Hematopoietic multipotent progenitor cell treated with erythropoietin and hydrocortisone succinate and interleukin-3 and kit ligand, for 15 days (in vitro differentiated cells): ENCODE results near the gene PTPRM.

ENCODE experiments used
- DNase-seq: peaks from one replicate; pipeline ENCODE4 v3.0.0-alpha.2; 2015; ENCODE audit warnings: low spot score

The PTPRM gene

DNA sequence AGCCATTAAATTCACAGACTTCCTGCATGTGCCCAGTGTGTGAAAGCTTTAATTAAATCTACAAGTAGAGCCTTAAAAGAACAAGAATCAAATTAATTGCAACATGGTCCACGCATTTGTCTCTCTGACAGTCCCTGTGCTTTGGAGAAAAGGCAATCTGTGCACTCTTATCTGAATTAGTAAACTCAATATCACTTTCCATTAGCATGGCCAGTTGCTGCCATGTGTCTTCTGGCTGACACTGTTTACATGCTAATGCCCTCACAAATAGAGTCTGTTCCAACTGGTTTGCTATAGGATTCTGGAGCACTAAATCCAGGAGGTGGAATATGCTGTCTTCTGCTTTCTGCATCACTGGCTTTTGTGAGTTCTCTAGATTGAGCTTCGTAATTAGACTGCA is 607.7 kb downstream of the PTPRM start:
- DNase-seq, result no peak

DNA sequence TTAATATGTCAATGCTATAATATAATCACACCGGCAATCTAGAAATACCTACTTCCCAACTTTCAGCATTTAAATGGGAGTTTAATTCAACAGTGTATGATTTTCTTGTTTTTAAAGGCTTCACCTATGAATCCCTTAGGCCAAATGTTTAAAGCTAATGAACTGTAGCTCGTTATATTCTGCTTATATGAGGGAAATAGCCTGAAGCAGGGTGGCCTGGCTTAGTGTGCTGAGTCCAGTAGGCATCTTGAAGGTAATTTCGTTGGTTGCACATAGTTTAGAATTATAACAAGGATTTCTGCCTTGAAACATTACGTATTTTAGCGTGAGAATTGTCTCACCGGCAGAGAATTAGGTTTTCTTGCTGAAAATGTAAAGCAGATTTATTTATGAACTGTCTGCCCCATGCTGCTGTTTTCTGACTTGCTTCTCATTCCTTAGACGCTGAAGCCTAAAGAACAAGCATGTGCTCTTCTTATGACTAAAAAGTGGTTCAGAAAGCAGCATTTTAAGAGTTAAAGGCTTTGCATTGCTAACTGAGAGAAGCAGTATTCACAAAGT is 608.5 kb downstream of the PTPRM start:
- DNase-seq, result no peak

DNA sequence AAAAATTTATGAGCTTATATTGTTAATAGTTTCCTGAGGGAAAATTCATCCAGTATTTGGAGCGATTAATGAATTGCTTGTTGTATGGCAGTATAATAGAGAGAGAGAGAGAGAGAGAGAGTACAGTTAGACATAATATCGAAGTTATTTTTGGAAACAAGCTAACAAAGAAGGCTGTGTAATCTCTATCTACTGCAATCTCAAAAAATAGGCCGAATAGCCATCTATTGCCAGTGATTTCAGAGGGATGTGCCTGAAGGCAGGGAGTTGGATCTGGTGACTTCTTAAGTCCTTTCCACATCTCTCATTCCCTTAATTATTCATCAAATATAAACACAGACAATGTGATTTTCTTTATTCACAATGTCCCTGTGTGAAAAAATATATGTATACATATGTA is 609.0 kb downstream of the PTPRM start:
- DNase-seq, result no peak

DNA sequence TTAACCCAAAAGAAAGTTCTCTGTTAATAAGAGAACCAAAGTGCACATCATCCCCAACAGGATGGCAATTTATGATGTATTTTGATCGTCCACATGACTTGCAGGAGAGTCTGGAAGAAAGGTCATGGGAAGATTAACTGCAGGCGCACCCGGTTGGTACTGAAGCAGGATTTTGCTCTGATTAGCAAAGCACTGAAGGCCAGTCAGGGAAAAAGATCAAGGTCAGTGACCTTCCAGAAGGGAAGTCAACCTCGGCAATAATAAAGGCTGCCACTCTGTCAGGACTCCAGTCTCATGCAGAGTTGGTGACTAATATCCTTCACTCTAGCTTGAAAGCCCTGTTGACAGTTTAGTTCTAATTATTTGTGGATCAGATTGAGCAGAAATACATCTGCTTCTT is 609.4 kb downstream of the PTPRM start:
- no peak for DNase-seq

DNA sequence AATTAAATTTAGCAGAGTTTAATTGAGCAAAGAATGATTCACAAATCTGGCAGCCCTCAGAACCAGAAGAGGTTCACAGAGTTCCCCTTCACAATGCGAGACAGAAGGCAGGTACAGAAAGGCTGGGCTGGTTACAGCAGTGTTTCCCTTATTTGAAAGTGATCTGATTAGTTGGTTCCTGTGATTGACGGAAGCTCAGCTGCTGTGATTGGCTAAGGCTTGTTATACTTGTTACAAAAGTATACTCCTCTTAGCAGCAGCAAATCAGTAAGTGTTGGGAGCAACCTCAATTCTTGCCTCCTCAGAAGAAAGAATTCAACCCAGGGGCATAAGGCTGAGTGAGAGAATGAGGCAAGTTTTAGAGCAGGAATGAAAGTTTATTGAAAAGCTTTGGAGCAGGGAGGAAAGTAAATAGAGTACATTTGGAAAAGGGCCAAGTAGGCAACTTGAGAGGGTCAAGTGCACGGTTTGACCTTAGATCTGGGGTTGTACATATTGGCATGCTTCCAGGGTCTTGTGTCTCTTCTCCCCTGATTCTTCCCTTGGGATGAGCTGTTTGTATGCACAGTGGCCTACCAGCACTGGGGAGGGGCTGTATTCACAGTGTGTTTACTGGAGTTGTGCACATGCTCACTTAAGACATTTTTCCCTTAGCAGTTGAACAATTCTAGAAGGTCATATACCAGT is 610.4 kb downstream of the PTPRM start:
- no peak for DNase-seq

DNA sequence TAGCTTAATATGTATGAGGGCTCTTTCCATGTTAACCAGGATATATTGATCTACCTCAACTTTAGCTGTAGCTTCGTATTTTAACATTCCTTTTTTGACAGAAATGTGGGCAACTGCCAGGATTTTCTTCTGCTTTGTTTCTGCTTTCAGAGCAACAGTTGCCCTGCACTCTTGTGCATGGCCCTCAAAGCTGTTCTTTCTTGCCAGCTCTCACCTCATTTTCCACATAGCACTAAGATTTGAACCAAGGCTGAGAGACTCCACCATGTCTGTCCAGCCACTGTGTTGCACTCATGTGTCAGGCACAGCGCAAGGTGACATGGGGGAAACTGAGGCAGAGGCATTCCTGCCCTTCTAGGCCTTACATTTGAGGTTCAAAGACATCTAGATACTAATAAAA is 619.3 kb downstream of the PTPRM start:
- no peak for DNase-seq

DNA sequence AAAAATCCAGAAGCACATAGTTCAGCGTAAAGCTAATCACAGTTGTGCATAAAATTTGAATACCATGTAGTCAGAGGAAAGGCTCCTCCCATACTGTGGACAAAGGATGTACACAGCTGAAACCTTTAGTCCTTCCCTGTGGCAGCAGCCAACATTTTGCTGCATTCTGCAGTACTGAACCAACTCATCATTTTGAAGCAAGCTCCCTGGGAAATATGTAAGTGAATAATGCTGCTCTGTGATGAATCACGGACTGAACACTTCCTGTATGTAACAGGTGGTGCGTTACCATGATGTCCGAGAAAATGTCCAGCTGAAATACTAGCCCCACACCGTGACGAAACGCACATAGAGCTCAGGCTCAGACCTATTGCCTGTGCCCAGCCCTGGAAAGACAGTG is 621.1 kb downstream of the PTPRM start:
- DNase-seq, result no peak

DNA sequence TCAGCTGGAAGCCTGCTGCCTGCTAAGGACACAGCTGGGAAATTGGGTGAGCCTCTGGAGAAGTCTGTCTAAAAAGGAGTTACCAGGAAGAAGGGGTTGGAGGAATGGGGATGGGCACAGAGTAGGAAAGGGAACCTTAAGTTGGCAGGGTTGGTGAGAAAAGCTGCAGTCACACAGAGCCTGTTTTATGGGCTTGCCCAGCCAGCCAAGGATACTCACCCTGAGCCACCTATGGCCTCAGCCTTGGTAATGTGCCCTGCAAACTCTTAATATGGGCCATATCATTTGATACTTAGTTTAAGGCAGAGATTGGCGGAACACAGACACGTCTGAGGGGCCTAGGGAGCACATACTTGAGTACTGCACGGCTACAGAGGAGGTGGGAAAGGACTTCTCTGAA is 623.9 kb downstream of the PTPRM start:
- DNase-seq, result no peak

DNA sequence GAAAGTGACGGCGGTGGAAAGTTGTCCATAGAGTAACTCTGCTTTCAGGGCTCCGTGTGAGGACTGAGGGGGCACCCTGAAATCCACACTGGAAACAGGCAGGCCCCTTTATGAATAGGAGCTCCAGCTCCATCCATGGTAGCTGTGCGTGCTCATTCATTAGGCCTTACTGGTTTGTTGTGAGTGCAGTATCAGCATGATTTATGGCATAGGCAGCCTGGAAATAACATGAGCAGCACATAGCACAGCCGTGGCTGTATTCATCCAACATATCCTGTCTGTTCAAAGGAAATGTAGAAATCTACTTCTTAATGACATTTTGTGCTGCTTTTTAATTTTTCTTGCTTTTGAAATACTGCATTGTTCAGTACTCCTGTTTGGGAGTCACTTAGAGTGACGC is 627.3 kb downstream of the PTPRM start:
- no peak for DNase-seq

DNA sequence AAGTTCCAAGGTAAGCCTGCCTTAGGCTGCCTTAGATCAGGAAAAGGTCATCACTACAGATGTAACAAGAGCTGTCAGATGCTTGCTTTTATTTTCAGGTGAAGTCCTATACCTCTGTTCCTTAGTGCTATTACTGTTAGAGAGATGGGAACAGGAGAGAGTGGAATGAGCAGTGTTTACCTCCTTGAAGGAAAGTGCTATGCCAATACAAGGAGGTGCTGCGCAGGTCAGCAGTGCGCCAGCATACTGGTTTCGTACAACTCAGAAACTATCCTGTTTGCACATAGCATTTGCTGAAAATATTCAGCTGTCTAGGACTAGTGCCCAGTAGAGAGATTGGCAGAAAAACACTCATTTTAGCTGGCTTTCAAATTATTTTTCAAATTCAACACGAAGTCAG is 629.1 kb downstream of the PTPRM start:
- DNase-seq, result no peak

DNA sequence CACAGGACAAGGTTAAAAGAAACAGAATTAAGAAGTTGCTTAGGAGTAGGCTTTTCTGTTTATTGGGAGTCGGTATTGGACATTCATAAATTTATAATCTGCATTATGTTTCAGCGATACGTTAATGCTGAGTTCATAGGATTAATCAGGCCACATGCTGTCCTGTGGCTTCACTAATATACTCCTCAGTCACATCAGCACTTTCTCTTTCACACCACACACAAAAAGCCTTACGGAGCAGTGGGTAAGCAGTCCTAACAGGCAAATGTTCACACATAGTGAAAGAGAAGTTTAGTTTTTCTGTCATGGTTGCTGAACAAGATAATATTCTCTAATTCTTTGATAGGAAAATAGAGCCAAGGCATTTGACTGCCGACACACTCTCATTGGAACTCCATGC is 630.4 kb downstream of the PTPRM start:
- DNase-seq, result no peak

DNA sequence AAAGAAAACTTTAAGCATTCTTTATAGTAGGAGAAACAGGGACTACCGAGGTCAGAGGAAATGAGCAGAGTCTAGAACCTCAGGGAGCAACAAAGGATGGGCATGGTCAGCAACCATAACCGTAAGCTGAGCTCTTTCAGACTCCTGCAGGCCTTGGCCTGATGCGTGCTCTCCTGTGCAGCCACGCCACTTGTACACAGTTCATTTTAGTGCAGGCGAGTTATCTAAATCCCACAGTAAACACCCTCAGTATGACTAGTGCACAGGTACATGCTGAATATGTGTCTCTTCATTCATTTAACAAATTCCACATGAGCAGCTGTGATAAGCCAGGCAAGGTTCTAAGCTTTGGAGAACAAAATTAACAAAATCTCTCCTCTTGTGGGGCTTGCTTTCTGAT is 640.9 kb downstream of the PTPRM start:
- no peak for DNase-seq

DNA sequence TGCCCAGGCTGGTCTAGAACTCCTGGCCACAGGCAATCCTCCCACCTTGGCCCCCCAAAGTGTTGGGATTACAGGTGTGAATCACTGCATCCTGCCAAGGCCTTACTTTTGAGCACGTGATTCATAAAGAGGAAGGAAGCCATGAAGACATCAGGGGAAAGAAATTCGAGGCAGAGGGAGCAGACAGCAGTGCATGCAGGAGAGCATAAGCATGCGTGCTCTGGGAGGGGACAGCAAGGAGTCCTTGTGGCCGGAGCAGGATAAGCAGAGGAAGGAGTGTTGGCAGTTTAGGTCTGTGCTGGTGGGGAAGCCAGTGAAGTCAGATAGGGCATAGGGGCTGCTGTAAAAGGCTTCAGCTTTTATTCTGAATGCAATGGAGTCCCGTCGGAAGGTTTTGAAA is 641.6 kb downstream of the PTPRM start:
- DNase-seq, result no peak

DNA sequence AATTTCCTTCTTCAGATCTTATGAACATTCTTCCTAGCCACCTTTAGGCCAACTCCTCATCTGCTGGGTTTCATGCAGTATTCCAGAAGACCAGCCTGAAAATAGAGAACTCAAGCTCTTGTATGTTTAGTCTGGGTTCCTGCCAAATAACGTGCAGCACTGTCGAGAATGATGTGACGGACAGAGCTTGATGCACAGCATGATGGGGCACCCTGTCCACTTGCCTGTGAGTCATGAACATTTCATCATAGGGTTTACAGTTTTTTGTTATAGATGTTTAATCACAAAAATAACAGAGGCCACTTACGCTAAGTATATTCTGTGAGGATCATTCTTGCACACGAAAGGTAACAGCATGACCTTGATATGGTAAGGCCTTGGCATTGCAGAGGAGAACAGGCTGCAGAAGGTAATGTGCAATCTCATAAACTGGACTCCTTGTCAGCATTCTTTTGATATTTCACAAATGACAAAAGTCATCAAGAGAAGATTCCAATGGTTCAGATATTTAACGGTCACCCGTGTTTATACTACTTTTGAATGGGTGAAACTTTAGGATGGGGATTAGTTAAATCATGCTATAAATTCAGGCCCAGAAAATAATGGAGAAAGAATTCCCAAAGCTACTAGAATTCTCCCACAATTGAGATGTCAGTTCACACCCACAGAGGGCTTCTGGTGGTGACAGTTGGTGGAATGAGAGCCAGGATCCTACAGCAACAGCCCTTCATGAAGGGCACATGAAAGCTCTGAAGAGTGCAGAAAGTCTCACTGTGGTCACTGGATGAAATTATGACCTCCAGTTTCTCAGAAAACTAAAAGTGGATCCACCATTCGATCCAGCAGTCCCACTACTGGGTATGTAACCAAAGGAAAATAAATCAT is 646.0 kb downstream of the PTPRM start:
- no peak for DNase-seq

DNA sequence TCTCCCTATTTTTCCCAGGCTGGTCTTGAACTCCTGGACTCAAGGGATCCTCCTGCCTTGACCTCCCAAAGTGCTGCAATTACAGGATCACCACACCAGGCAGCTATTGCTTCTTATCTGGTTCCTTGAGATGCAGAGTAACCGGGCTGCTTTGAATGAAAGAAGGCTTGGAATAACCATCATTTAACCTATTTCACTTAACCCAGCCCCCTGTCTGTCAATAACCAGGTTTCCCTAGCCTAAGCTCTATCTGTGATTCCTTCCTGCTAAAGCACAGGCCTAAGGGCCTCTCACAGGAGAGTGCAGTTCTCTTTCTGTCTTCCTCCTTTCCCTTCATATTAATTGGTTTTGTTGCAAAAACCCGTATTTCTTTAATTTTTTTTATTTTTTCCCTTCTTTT is 648.6 kb downstream of the PTPRM start:
- no peak for DNase-seq

DNA sequence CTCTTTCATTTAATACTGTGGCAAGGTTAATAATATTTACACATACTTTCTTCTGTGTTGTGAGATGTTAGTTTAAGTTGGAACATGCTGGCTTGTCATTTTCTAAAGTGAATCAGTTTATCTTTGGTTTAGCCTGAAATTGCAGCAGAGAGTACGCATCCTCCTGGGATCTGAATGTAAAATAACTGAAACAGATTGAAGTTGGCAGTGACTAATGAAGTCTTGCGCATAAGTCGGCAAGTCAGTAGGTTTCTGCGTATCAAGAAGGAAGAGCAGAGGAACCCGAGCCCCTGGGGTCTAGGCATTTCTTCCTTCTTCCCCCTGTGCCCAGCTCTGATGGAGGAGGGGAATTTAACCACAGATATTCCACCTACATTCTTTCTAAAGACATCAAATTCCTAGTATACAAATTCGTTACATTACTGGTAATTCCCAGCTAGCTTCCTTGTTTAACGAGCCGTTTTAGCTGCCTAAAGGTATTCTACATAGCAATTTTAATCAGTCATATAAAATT is 650.0 kb downstream of the PTPRM start:
- no peak for DNase-seq

DNA sequence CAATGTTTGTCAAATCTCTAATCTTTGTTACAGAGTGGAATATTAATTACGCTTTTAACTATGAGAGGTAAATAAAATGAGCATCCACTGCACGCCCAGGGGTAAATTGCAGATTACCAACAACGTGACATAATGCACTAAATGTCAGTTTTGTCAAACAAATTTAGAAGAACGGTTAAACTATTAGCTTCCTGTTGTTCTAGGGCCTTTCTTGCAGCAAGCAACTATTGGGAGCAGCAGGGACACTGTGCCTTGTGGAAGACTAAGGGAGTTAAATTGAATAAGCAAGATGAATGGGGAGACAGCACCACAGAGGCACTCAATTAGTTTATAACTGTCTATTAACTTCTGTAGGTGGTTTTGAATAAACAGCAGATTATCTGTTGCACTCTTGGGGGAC is 651.1 kb downstream of the PTPRM start:
- DNase-seq, result no peak

DNA sequence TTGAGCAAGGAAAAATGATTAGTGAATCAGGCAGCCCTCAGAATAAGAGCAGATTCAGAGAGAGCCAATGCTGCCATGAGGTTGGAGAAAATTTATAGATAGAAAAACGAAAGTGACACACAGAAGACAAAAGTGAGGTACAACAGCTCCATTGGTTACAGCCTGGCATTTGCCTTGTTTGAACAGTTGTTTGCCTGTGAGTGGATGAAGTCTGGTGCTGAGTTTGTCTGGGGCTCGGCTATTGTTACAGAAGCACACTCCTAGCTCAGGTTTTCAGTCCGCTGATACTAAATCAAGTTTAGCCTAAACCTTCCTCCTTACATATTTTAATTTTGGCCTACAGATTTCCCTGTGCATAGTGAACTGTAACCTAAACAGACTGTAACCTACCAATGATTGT is 654.3 kb downstream of the PTPRM start:
- no peak for DNase-seq

DNA sequence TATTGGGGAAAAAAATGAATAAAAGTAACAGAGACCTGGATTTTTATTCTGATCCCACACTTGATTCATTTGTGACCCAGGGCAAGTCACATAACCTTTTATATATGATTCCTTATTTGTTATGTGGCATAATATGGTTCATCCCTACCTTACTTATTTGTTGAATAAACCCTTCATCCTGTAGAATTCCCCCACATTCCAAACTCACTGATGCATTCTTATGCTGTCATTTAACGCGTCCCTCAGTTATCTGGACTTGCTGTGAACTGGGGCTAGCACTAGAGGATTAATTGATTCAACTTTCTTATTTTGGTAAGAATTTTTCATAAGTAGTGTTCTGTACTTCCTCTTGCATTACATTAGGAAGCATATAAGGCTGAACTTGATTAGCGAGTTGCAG is 657.5 kb downstream of the PTPRM start:
- no peak for DNase-seq

DNA sequence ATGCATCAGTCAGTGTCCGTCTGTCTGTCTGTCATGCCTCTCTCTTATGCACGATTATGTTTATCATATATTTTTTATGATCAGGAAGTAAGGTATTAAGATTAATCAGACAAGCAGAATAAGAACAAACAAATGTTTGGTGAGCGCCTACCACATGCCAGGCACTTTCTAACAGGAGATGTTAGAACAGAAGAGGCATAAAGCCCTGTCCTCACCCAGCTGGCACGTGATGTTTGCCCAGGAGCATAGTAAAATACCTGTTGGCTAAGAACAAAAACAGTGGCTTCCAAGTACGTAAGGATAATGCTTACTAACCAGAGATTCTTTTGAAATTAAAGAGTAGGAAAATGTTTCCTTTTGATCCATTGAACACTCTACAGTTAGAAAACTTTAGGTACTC is 661.9 kb downstream of the PTPRM start:
- no peak for DNase-seq

DNA sequence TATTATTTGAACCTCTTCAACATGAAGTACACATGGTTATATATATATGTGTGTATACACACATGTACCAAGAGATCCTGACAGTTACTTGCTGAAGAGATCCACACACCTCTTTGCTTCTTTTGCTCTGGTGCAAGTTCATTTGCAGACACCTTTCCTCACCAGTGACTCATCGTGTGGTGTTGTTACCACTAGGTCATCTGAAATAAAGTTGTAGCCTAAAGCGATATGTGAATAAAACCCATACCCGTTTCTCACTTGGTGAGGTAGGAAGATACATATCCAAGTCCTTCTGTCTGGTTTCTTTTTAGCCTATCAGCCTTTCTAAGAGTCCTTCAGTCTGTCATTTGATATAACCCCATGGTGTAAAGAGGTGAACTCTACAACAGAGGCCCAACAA is 662.7 kb downstream of the PTPRM start:
- no peak for DNase-seq

DNA sequence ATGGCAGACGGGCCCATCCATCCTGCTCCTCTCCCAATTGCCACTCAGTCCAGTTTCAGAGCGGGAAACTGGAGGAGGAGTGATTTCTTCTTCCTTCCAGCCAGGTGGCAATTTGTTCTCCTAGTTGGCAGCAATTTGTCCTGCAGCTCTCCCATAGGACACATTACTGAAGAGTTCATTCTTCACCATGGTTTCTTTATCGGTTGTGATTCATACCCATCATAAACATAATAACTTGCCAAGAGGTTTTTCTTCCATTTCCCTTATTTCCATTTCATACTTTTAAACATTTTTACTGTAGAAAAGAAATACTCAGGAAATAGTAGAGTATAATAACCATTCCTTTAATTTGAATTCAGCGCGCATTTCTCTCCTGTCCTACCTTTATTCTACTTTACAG is 664.2 kb downstream of the PTPRM start:
- DNase-seq, result no peak

DNA sequence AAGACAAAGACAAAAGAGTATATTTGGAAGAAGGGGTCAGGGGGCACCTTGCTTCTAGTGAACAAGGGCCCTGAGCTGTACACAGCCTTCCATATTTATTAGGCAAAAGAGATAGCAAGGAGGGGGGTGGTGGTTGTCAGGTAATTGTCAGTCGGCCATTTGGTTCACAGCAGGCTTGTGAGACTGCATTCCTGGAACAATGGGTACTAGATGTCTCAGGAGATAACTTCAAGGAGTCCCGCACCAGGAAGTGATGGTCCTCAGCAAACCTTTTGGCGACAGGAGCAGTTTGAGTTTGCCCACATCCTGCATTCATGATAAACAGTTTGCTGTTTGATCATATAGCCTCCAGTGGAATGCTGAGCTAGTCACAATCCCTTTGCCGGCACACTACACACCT is 665.7 kb downstream of the PTPRM start:
- DNase-seq, result no peak
